HUDEP-2 (cell line): ENCODE results near the gene RPIA.
"Not testable (repeated sequence)": the region's sequence is repeated elsewhere in the genome, so short reads cannot be mapped to it uniquely, and the experiment has no call there.

Source experiments
- DNase-seq, 76 experiments: peaks; one replicate each; lab custom pipeline; 2025; ENCODE audit not compliant: unreplicated experiment in 76 of 76; lab: John Stamatoyannopoulos, UW

RPIA gene

DNA sequence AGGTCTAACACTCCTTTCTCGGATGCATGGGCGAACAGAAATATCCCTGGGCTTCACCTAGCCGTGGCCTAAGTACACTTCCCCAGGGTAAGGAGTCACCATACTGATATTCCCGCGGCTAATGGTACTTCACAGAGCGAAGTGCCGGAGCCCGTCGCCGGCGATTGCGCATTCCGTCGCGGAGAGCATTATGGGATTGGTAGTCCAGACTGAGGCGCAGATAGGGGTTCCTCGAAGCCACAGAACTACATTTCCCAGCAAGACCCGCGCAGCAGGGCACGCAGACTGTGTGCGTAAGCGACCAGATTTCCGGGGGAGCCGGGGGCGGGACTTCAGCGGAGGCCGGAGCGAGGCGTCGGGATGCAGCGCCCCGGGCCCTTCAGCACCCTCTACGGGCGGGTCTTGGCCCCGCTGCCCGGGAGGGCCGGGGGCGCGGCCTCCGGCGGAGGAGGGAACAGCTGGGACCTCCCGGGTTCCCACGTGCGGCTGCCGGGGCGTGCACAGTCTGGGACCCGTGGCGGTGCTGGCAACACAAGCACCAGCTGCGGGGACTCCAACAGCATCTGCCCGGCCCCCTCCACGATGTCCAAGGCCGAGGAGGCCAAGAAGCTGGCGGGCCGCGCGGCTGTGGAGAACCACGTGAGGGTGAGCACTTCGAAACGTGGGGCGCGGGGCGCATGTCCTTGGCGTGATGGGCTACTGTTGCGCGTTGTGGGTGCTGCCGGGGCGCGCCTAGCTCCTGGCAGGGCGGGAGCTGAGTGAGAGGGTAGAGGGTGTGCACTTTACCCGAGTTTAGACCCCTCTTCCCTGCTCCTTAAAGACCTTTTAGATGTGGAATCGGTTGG lies at the start of gene RPIA:
Gene RPIA (plus strand): TSS at position 335 of the 845 bp plus-strand sequence. CDS start 26 bp downstream, at position 361.
- peak; percentile 14 to 99 (median 97) for DNase-seq

DNA sequence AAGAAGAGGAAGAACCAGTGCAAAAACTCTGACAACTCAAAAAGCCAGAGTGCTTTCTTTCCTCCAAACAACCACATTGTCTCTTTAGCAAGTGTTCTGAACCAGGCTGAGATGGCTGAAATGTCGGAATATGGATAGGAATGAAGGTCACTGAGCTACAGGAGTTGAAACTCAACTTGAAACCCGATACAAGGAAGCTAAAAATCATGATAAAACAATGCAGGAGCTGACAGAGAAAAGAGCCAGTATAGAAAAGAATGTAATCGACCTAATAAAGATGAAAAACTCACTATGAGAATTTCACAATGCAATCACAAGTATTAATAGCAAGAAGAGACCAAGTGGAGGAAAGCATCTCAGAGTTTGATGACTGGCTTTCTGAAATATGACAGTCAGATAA lies 49.2 kb upstream of the RPIA start:
- no peak for DNase-seq

DNA sequence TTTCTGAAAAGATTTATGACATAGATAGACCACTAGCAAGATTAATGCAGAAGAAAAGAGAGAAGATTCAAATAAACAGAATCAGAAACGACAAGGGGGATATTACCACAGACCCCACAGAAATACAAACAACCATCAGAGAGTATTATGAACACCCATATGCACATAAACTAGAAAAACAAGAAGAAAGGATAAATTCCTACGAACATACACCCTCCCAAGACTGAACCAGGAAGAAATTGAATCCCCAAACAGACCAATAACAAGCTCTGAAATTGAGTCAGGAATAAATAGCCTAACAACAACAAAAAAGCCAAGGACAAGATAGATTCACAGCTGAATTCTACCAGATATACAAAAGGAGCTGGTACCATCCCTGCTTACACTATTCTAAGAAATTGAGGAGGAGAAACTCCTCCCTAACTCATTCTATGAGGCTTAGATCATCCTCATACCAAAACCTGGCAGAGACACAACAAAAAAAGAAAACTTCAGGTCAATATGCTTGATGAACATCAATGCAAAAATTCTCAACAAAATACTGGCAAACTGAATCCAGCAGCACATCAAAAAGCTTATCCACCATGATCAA lies 46.1 kb upstream of the RPIA start:
- DNase-seq = not testable (repeated sequence)

DNA sequence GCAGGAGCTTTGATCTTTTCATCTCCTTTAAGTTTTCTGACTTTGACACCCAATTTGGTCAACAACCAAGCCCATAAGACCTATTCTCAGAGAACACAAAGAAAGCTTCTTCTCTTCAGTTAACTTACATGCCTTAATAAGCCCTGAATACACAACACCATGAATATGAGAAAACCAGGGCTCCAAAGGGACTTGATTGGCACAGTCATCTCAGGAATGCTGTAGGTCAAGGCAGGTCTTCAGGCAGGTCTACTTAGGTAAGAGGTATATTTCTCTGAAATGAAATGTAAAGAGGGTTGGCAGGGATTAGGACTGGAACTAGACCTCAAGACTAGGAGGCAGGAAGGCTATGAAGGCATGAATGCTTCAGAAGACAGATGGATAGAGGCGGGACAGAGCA lies 39.8 kb upstream of the RPIA start:
- DNase-seq = no peak

DNA sequence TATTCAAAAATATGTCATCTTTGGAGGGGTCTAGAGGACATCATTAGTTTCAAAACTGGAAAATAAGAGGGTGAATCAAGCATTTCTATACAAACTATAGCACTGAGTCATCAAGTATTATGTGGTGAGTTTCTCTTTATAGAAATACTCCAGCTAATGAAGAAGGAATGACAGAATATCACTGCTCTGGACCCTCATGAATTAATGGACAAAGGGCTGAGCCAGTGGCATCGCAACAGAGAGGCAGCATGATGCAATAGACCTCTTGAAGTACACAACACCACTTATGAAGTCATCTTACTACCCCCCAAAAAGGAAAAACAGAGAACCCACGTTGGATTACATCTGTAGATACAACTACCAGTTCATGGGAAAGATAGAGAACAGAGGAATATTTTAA lies 36.8 kb upstream of the RPIA start:
- DNase-seq = no peak

GRCh38 chr2:88656690-88657089 lies 34.8 kb upstream of the RPIA start:
- no peak for DNase-seq

GRCh38 chr2:88657131-88657530 lies 34.3 kb upstream of the RPIA start:
- DNase-seq = no peak

GRCh38 chr2:88658326-88658725 lies 33.1 kb upstream of the RPIA start:
- DNase-seq = no peak

- DNase-seq = no peak
Measured at GRCh38 chr2:88658881-88659537, 32.5 kb upstream of the RPIA start.

DNA sequence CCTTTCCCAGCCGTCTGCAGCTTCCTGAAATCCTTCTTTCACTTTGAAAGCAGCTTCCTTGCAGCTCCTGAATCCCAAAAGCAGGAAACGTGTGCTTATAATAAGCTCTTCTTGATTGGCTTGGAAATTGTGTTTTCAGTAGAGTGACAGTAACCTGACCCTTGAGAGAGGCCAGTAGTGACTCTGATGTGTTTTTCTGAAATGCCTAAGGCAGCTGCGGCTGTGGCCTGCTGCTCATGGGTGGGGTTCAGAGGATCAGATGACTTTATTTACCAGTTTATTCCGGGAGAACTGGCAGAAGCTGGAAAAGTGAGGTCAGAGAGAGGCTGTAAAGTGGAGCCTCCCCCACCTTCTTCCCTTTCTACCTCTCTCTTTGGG lies 31.9 kb upstream of the RPIA start:
- no peak for DNase-seq

DNA sequence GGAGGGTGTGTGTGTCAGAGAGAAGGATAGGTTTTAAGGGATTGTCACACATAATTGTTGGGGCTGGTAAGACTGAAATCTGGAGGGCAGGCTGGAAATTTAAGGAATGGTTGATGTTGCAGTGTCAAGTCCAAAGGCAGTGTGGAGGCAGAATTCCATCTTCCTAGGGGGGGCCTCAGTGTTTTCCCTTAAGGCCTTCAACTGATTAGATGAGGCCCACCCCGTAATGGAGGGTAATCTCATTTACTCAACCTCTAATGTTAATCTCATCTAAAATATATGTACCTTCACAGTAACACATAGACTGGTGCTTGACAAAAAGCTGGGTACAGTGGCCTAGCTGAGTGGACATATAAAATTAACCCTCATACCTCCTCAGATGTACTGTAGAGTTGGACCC lies 30.9 kb upstream of the RPIA start:
- DNase-seq = no peak

DNA sequence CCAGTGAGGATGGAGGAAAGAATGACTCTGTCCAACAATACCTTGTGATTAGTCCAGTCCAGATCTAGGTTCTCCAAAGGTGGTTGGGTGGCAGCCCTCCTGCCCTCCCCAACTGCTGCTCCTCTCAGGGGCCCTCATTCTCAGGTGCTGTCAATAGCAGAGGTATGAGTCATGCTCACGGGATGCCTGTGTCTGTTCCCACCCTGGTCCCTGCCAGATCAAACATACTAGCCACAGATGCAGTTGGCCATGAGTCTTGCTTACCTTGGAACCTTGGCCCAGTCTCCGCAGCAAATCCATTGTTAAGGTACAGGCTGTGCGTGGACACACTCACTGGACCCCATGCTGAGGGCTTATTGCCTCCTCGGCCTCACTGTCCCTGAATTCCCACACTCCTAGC lies 24.9 kb upstream of the RPIA start:
- DNase-seq = no peak

DNA sequence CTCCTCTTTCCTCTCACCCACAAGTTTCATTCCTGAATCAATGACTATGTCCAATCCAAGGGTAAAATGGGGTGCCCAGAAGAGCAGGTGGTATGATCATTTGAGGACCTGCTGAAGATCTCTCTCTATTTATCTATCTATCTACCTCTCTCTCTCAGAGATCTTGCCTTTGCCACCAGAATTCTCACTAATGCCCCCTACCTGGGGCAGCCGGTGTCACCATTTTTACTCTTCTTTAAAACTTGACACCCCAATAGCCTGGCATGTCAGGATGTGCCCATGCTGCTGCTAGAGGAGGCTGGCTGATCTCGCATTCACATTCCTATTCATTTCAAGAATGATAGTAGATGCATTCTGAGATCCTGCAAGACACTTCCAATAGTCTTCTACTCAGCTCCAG lies 24.3 kb upstream of the RPIA start:
- no peak for DNase-seq

GRCh38 chr2:88668862-88669261 lies 22.6 kb upstream of the RPIA start:
- no peak for DNase-seq

- DNase-seq = peak in 21 of 76 experiments; percentile 3 to 59 (median 25)
Measured at GRCh38 chr2:88669482-88670214, 21.8 kb upstream of the RPIA start.

DNA sequence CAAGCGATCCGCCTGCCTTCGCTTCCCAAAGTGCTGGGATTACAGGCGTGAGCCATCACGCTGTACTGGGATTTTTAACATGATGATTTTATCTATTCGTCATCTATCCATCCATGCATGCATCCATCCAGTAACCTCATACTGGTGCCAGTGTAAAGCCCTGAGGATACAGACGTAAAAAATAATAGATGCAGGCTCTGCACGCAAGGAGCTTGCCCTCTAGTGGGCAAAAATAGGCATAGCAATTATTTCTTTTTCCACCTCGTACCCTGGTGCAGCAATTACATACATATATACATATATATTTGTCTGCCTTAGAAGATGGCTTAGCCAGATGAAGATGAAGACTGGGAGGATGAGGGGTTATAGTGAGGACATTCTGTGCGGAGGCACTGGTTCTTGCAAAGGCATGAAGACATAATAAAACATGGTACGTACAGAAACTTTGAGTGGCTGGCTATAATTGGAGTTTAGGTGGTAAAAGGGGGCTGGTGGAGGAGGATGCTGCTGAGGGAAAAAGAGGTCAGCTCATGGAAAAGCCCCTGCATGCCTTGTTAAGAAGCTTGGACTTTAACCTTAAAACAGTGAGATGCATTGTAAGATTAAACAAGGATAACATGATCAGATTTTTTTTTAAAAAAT lies 19.6 kb upstream of the RPIA start:
- DNase-seq = peak in 11 of 76 experiments; percentile 1 to 41 (median 9)

DNA sequence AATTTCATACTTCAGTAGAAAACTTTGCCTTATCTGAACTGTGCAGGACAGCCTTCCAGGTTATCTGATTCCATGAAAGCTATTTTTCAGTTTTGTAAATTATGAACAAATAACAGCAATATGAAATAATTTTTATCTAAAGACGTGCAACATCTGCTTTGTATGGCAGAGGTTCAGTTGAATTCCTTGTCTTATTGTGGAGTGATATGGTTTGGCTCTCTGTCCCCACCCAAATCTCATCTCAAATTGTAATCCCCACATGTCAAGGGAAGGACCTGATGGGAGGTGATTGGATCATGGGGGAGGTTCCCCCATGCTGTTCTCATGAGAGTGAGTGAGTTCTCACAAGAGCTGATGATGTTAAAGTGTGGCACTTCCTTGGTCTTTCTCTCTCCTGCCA lies 18.1 kb upstream of the RPIA start:
- DNase-seq = peak in 25 of 76 experiments; percentile 0 to 67 (median 19)

DNA sequence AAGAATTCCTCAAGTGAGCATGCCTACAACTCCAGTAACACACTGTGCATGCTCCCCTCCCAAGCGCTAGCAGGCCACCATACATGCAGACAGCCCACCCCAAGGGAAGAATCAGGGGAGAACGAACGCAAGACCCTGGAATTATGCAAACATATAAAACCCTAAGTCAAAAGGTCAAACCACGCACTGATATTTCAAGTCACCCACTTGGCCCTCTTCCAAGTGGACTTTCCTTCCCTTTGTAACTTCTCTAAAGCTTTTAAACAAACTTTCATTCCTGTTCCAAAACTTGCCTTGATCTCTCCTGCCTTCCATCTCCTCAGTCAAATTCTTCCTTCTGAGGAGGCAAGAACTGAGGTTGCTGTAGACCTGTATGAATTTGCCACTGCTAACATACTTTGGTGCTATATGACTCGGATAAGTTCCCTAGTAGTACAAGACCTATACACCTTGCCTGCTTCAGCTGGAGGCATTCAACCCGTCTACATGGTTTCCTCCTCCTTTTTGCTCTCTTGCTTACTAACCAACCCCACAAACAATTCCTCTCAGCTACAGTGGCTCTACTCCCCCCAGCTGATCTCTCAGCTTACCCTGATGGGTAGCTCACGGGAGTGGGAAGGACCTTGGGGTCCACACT lies 11.1 kb upstream of the RPIA start:
- DNase-seq = no peak

DNA sequence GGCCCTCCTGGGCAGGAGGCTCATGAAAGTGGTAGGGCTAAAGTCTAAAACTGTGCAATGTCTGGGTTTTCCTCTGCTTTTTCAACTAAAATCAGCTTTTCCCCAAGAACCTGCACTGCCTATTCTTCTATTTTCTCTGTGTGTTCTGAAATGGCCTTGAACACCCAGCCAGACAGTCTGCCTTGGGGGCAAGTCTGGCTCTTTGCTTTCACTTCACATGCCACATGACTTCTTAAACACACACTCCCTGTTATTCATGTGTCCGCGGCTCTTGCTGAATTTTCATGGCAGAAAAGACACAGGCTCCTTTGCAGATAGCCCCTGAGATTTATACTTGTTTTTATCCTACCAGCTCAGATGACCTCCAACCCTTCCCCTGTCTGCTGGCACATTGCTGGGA lies 10.6 kb upstream of the RPIA start:
- DNase-seq = no peak
